Neural cell (in vitro differentiated cells): ENCODE results near the gene ZNF107.

Experiments
- CTCF ChIP-seq: fragments of 450-650 bp; IDR thresholded peaks from 2 replicates; pipeline ENCODE4 v1.5.1; 2014; ENCODE audit warnings: antibody characterized with exemption, mild to moderate bottlenecking, moderate library complexity; ENCODE audit not compliant: poor library complexity, severe bottlenecking
- EZH2 ChIP-seq: fragments of 200-600, 300-800 bp; shearing (Covaris generic), sonication (generic); IDR thresholded peaks from 2 replicates; pipeline ENCODE4 v1.6.1; 2014; ENCODE audit warnings: antibody characterized with exemption, low read length, borderline replicate concordance, mild to moderate bottlenecking; ENCODE audit not compliant: insufficient read depth, poor library complexity, severe bottlenecking
- POLR2AphosphoS5 ChIP-seq: IDR thresholded peaks from 2 replicates; pipeline ENCODE4 v1.6.1; 2012
- RAD21 ChIP-seq: fragments of 450-650 bp; conservative IDR thresholded peaks from 2 replicates; pipeline ENCODE4 v1.6.1; 2014; ENCODE audit warnings: antibody characterized with exemption, mild to moderate bottlenecking, moderate library complexity
- SMC3 ChIP-seq: fragments of 450-650 bp; conservative IDR thresholded peaks from 2 replicates; pipeline ENCODE4 v1.6.1; 2014; ENCODE audit warnings: antibody characterized with exemption, mild to moderate bottlenecking, moderate library complexity; ENCODE audit not compliant: poor library complexity
- TAF1 ChIP-seq: IDR thresholded peaks from 2 replicates; pipeline ENCODE4 v1.6.1; 2012; ENCODE audit warnings: low read depth

- TF ChIP-seq RAD21: no peak
- TF ChIP-seq CTCF: no peak
- no peak for TF ChIP-seq POLR2AphosphoS5
- no peak for TF ChIP-seq TAF1
- TF ChIP-seq EZH2: no peak
- no peak for TF ChIP-seq SMC3
Measured at GRCh38 chr7:64729089-64729848, 63.3 kb downstream of the ZNF107 start.
